Nephron (organoid): ENCODE results near the gene CIITA.
"Not testable (repeated sequence)": the region's sequence is repeated elsewhere in the genome, so short reads cannot be mapped to it uniquely, and the experiment has no call there.

Experiments used
- H3K27ac Mint-ChIP-seq, 3 experiments: 2 replicates each; pipeline ENCODE4 v1.8.0; 2020; ENCODE audit warnings: mixed read lengths in 3 of 3, mild to moderate bottlenecking in 2 of 3, moderate library complexity in 1 of 3
- H3K27me3 Mint-ChIP-seq: 2 replicates; pipeline ENCODE4 v1.8.0; 2021; ENCODE audit warnings: low read depth, mild to moderate bottlenecking, moderate library complexity, mixed read lengths
- H3K36me3 Mint-ChIP-seq: 2 replicates; pipeline ENCODE4 v1.8.0; 2020; ENCODE audit warnings: low read depth, mixed read lengths
- H3K4me1 Mint-ChIP-seq: 2 replicates; pipeline ENCODE4 v1.8.0; 2020; ENCODE audit warnings: mixed read lengths
- H3K4me3 Mint-ChIP-seq, 3 experiments: 2 replicates each; pipeline ENCODE4 v1.8.0; 2020; ENCODE audit warnings: mild to moderate bottlenecking in 3 of 3, mixed read lengths in 3 of 3, moderate library complexity in 2 of 3
- H3K9me3 Mint-ChIP-seq: 2 replicates; pipeline ENCODE4 v1.8.0; 2020; ENCODE audit warnings: mixed read lengths
- CTCF ChIP-seq, 3 experiments: fragments of 200-600 bp; sonication (generic); IDR thresholded peaks; one replicate each; pipeline ENCODE4 v1.5.0; 2021; ENCODE audit warnings: antibody characterized with exemption in 3 of 3; ENCODE audit not compliant: unreplicated experiment in 3 of 3

Gene CIITA

GRCh38 chr16:10922328-10923145 is 45.5 kb downstream of the CIITA start:
- H3K36me3 Mint-ChIP-seq: peaks cover 27% of the 10 kb centered on the region
- no peaks in the 10 kb centered on the region for H3K9me3 Mint-ChIP-seq
- H3K27me3 Mint-ChIP-seq: peaks cover 3% of the 10 kb centered on the region
- no peak overlapping the region for H3K4me3 Mint-ChIP-seq
- H3K27ac Mint-ChIP-seq: no peak overlapping the region
- no peak for TF ChIP-seq CTCF (IDR thresholded peaks at IDR 0.05; ENCODE audit: unreplicated experiment in 3 of 3)
- H3K4me1 Mint-ChIP-seq: peaks cover 30% of the 10 kb centered on the region

- Mint-ChIP-seq H3K9me3 (no peaks in the 10 kb centered on the region), H3K4me1 (peaks cover 25% of the 10 kb centered on the region), H3K36me3 (peaks cover 32% of the 10 kb centered on the region), H3K4me3 (no peak overlapping the region), H3K27me3 (peaks cover 3% of the 10 kb centered on the region), H3K27ac (no peak overlapping the region)
- TF ChIP-seq CTCF (IDR thresholded peaks at IDR 0.05; ENCODE audit: unreplicated experiment in 3 of 3): no peak
Observed at GRCh38 chr16:10923146-10923649, 46.2 kb downstream of the CIITA start.

- TF ChIP-seq CTCF (IDR thresholded peaks at IDR 0.05; ENCODE audit: unreplicated experiment in 3 of 3): no peak
- Mint-ChIP-seq H3K4me3 (no peak overlapping the region), H3K27ac (no peak overlapping the region), H3K36me3 (peaks cover 32% of the 10 kb centered on the region), H3K27me3 (peaks cover 3% of the 10 kb centered on the region), H3K4me1 (peaks cover 23% of the 10 kb centered on the region), H3K9me3 (no peaks in the 10 kb centered on the region)
Observed at GRCh38 chr16:10923650-10924214, 46.7 kb downstream of the CIITA start.

- not testable (repeated sequence) for H3K27me3 Mint-ChIP-seq, H3K9me3 Mint-ChIP-seq, H3K27ac Mint-ChIP-seq, H3K4me3 Mint-ChIP-seq
- peaks cover 15% of the 10 kb centered on the region for H3K4me1 Mint-ChIP-seq
- H3K36me3 Mint-ChIP-seq: peaks cover 37% of the 10 kb centered on the region
Observed at GRCh38 chr16:10925285-10925684, 48.3 kb downstream of the CIITA start.

GRCh38 chr16:10926094-10926493 is 49.1 kb downstream of the CIITA start:
- Mint-ChIP-seq H3K27ac (no peak overlapping the region), H3K27me3 (peaks cover 3% of the 10 kb centered on the region), H3K4me1 (peaks cover 9% of the 10 kb centered on the region), H3K4me3 (no peak overlapping the region), H3K36me3 (peaks cover 38% of the 10 kb centered on the region), H3K9me3 (no peaks in the 10 kb centered on the region)
- no peak for TF ChIP-seq CTCF (IDR thresholded peaks at IDR 0.05; ENCODE audit: unreplicated experiment in 3 of 3)

- H3K27me3 Mint-ChIP-seq: peaks cover 3% of the 10 kb centered on the region
Observed at GRCh38 chr16:10926867-10927266, 49.9 kb downstream of the CIITA start.

More at GRCh38 chr16:10926867-10927266, 49.9 kb downstream of the CIITA start:
- Mint-ChIP-seq H3K27ac (no peak overlapping the region), H3K9me3 (no peaks in the 10 kb centered on the region), H3K36me3 (peaks cover 42% of the 10 kb centered on the region), H3K4me1 (peaks cover 5% of the 10 kb centered on the region), H3K4me3 (no peak overlapping the region)
- TF ChIP-seq CTCF (IDR thresholded peaks at IDR 0.05; ENCODE audit: unreplicated experiment in 3 of 3): no peak
